B cell (primary cell): ENCODE data around the gene GALNT18. TPM values are rescaled to one million over a fixed set of nuclear protein-coding genes. Genes with fewer than 3 reads are reported as not detected.

Experiments used
- ATAC-seq: fragments of 200-7000 bp; cut with Tn5 transposase; one replicate; pipeline ENCODE4 v1.10.0; 2021; ENCODE audit warnings: low read depth, mild to moderate bottlenecking, moderate number of reproducible peaks, moderate library complexity
- CTCF ChIA-PET: fragments of 350-600 bp; sonication (Branson Sonifier 250); formaldehyde crosslinking; loops from one replicate; lab custom pipeline; 2021; ENCODE audit warnings: antibody characterized with exemption, inconsistent platforms; lab: Charles Lee
- POLR2A ChIA-PET: fragments of 350-600 bp; sonication (Branson Sonifier 250); formaldehyde crosslinking; loops from one replicate; lab custom pipeline; 2021; ENCODE audit warnings: antibody characterized with exemption; lab: Charles Lee
- DNase-seq: peaks from one replicate; pipeline ENCODE4 v3.0.0; 2013
- H2AFZ ChIP-seq: 2 replicates; pipeline ENCODE4 v1.6.1; 2012; ENCODE audit warnings: mild to moderate bottlenecking, low read depth, low read length; ENCODE audit not compliant: insufficient read depth, poor library complexity, severe bottlenecking
- H3K27ac ChIP-seq, 2 donors: 1 replicate in 1 of 2; 2 replicates in 1 of 2; pipeline ENCODE4 v1.5.1; 2012 to 2013; ENCODE audit warnings: low read length in 2 of 2, mild to moderate bottlenecking in 2 of 2, moderate library complexity in 1 of 2
- H3K27me3 ChIP-seq, 4 experiments: fragments of 200-600 bp in 1 of 4; sonication (generic) in 1 of 4; replicated peaks in 1 of 4; 1 replicate in 2 of 4; 2 replicates in 2 of 4; pipeline versions ENCODE4 v1.6.1 to v1.7.0; 2013 to 2016; ENCODE audit warnings: low read length in 3 of 4, mild to moderate bottlenecking in 2 of 4, mixed read lengths in 1 of 4, moderate library complexity in 1 of 4; ENCODE audit not compliant: insufficient read depth in 4 of 4, control insufficient read depth in 3 of 4; ENCODE audit errors: control extremely low read depth in 1 of 4
- H3K36me3 ChIP-seq, 2 experiments: replicated peaks in 1 of 2; 1 replicate in 1 of 2; 2 replicates in 1 of 2; pipeline versions ENCODE4 v1.6.1 to v1.7.1; 2013; ENCODE audit warnings: low read length in 1 of 2; ENCODE audit not compliant: insufficient read depth in 2 of 2, control insufficient read depth in 1 of 2; ENCODE audit errors: control extremely low read depth in 1 of 2, extremely low read depth in 1 of 2
- H3K4me1 ChIP-seq, 2 donors: fragments of 200-600 bp in 1 of 2; sonication (generic) in 1 of 2; 1 replicate in 1 of 2; 2 replicates in 1 of 2; pipeline versions ENCODE4 v1.5.1 to v1.6.1; 2013 to 2017; ENCODE audit warnings: low read length in 2 of 2; ENCODE audit not compliant: control insufficient read depth in 2 of 2, insufficient read depth in 2 of 2
- H3K4me2 ChIP-seq: replicated peaks from 2 replicates; pipeline ENCODE3; 2012; ENCODE audit warnings: mild to moderate bottlenecking, low read depth, low read length; ENCODE audit not compliant: poor library complexity, severe bottlenecking
- H3K4me3 ChIP-seq, 5 experiments: fragments of 200-600 bp in 1 of 5; sonication (generic) in 1 of 5; 1 replicate in 3 of 5; 2 replicates in 2 of 5; pipeline versions ENCODE4 v1.5.1 to v1.7.0; 2011 to 2016; ENCODE audit warnings: low read length in 4 of 5, mild to moderate bottlenecking in 4 of 5, low read depth in 2 of 5, control low read depth in 1 of 5, moderate library complexity in 1 of 5; ENCODE audit not compliant: insufficient read depth in 1 of 5; ENCODE audit errors: control extremely low read depth in 1 of 5, extremely low read depth in 1 of 5
- H3K79me2 ChIP-seq: fragments of 200-600 bp; sonication (generic); one replicate; pipeline ENCODE4 v1.6.0; 2016; ENCODE audit warnings: low read length; ENCODE audit not compliant: control insufficient read depth, insufficient read depth
- H3K9ac ChIP-seq: fragments of 200-600 bp; sonication (generic); 2 replicates; pipeline ENCODE4 v1.6.1; 2017; ENCODE audit warnings: mild to moderate bottlenecking, low read length, moderate library complexity
- H3K9me3 ChIP-seq, 3 donors: one replicate each; pipeline versions ENCODE4 v1.6.1 to v1.7.1; 2013; ENCODE audit warnings: low read length in 2 of 3; ENCODE audit not compliant: control insufficient read depth in 2 of 3, insufficient read depth in 1 of 3; ENCODE audit errors: control extremely low read depth in 1 of 3
- H4K20me1 ChIP-seq: 2 replicates; pipeline ENCODE4 v1.6.0; 2012; ENCODE audit warnings: mild to moderate bottlenecking, low read length; ENCODE audit not compliant: insufficient read depth, control insufficient read depth, poor library complexity, severe bottlenecking
- H3K27ac Mint-ChIP-seq: one replicate; pipeline ENCODE4 v1.8.0; 2021; ENCODE audit warnings: mixed read lengths
- H3K27me3 Mint-ChIP-seq: one replicate; pipeline ENCODE4 v1.8.0; 2021; ENCODE audit warnings: mixed read lengths
- H3K4me1 Mint-ChIP-seq: one replicate; pipeline ENCODE4 v1.8.0; 2021; ENCODE audit warnings: mixed read lengths
- H3K4me3 Mint-ChIP-seq: one replicate; pipeline ENCODE4 v1.8.0; 2021; ENCODE audit warnings: mixed read lengths
- H3K9me3 Mint-ChIP-seq: one replicate; pipeline ENCODE4 v1.8.0; 2022; ENCODE audit warnings: mixed read lengths; ENCODE audit not compliant: insufficient read depth
- EZH2 ChIP-seq: IDR thresholded peaks from 2 replicates; pipeline ENCODE4 v1.6.1; 2012; ENCODE audit warnings: borderline replicate concordance, low read depth, mild to moderate bottlenecking, moderate library complexity, low read length; ENCODE audit not compliant: insufficient read depth, poor library complexity, severe bottlenecking
- WGBS: methylation state at CpG from one replicate; pipeline ENCODE4 v1.1.5; 2013; ENCODE audit warnings: missing lambda C conversion rate; ENCODE audit not compliant: insufficient coverage; 5-methylcytosine and 5-hydroxymethylcytosine counted together
- intact Hi-C: fragments of 100-400 bp; cut with micrococcal nuclease; formaldehyde crosslinking; loops from one replicate; pipeline ENCODE4 v1.10.0; 2022
- polyA plus RNA-seq: library from polyadenylated mRNA; depleted of rRNA; stranded (reverse); fragments of >200 nt; gene quantifications from 2 replicates; pipeline ENCODE4 v1.2.3, GENCODE V29; 2012
- total RNA-seq, 2 donors: library from RNA; stranded (reverse); fragments of 120-200 nt in 1 of 2; gene quantifications; 1 replicate in 1 of 2; 2 replicates in 1 of 2; pipeline versions ENCODE4 v1.2.3 to v1.2.4, GENCODE V29; 2013 to 2022
- TF ChIP-seq, protein P1 (sequence below): fragments of 200-600 bp; IDR thresholded peaks from one replicate; pipeline ENCODE4 v1.8.0; 2022; ENCODE audit warnings: antibody characterized with exemption, mild to moderate bottlenecking

GALNT18 gene
- total and polyA plus RNA-seq, 2 donors (not counting 1 experiment from before 2014, with no cell fraction given), result not detected

- no peak for DNase-seq
- ChIA-PET CTCF (no interaction called here), POLR2A (interaction anchor here (0.5 kb wide), 1 partner anchor 47 kb away, joined by 4 read pairs; no protein-coding TSS in a partner anchor)
- Histone ChIP-seq H3K4me3 (no peak overlapping the region), H3K36me3 (no peaks in the 10 kb centered on the region), H4K20me1 (no peaks in the 10 kb centered on the region), H3K9ac (no peak overlapping the region), H3K27me3 (peaks cover 0 to 11% (median 3%) of the 10 kb centered on the region in 4 experiments), H3K4me2 (no peak overlapping the region), H3K4me1 (no peaks in the 10 kb centered on the region), H3K27ac (no peak overlapping the region), H3K9me3 (no peaks in the 10 kb centered on the region), H2AFZ (no peak overlapping the region), H3K79me2 (no peaks in the 10 kb centered on the region)
- Mint-ChIP-seq H3K4me3 (no peak overlapping the region), H3K27me3 (no peaks in the 10 kb centered on the region), H3K9me3 (no peaks in the 10 kb centered on the region), H3K4me1 (no peaks in the 10 kb centered on the region), H3K27ac (no peak overlapping the region)
- TF ChIP-seq, protein P1, sequence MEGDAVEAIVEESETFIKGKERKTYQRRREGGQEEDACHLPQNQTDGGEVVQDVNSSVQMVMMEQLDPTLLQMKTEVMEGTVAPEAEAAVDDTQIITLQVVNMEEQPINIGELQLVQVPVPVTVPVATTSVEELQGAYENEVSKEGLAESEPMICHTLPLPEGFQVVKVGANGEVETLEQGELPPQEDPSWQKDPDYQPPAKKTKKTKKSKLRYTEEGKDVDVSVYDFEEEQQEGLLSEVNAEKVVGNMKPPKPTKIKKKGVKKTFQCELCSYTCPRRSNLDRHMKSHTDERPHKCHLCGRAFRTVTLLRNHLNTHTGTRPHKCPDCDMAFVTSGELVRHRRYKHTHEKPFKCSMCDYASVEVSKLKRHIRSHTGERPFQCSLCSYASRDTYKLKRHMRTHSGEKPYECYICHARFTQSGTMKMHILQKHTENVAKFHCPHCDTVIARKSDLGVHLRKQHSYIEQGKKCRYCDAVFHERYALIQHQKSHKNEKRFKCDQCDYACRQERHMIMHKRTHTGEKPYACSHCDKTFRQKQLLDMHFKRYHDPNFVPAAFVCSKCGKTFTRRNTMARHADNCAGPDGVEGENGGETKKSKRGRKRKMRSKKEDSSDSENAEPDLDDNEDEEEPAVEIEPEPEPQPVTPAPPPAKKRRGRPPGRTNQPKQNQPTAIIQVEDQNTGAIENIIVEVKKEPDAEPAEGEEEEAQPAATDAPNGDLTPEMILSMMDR, result no peak
- TF ChIP-seq EZH2, result no peak
- intact Hi-C loops, result no loop called here
- ATAC-seq, result no peak
Measured at GRCh38 chr11:11570823-11571222, 51.0 kb downstream of the GALNT18 start.

DNA sequence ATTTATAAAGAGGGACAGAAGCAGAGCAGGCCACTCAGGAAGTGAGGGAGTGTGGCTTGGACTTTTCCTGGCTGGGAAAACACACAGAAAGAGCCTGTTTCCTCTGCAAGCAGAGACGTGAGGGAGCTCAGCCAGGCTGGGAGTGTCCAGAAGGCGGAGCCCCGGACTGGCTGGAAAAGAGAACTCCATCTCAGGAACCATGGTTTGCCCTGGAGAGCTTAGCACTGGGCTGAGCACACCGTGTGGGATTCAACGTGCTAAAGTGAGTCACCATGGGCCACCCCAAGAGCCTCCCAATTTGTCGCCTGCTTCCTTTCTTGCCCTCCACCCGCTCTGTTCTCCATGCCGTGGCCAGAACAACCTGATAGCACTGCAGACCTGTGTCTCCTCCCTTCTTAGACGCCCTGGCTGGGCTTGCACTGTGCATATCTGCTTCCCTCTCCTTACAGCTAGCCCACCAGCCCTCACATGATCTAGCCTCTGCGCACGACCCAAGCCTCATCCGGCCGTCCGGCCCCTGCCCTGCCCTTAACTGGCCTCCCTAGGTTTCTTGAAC lies 51.8 kb downstream of the GALNT18 start:
- Histone ChIP-seq H3K36me3 (no peaks in the 10 kb centered on the region), H3K27me3 (peaks cover 0 to 11% (median 3%) of the 10 kb centered on the region in 4 experiments), H3K4me2 (no peak overlapping the region), H3K4me1 (no peaks in the 10 kb centered on the region), H3K9me3 (no peaks in the 10 kb centered on the region), H3K4me3 (no peak overlapping the region), H3K79me2 (no peaks in the 10 kb centered on the region), H3K27ac (no peak overlapping the region), H4K20me1 (no peaks in the 10 kb centered on the region), H3K9ac (no peak overlapping the region), H2AFZ (no peak overlapping the region)
- Mint-ChIP-seq H3K4me1 (no peaks in the 10 kb centered on the region), H3K4me3 (no peak overlapping the region), H3K27ac (no peak overlapping the region), H3K9me3 (no peaks in the 10 kb centered on the region), H3K27me3 (no peaks in the 10 kb centered on the region)
- 77% methylated on average over 14 of the region's 14 CpGs for WGBS
- intact Hi-C loops, result no loop called here
- ChIA-PET POLR2A (interaction anchor here (0.5 kb wide), 1 partner anchor 46 kb away, joined by 4 read pairs; no protein-coding TSS in a partner anchor), CTCF (no interaction called here)
- TF ChIP-seq, protein P1, result no peak
- no peak for TF ChIP-seq EZH2
- DNase-seq (no peak), ATAC-seq (no peak)
